ENCODE data around the gene SAPCD2. TPM values are rescaled to one million over a fixed set of nuclear protein-coding genes. Genes with fewer than 3 reads are reported as not detected.
A peak's percentile ranks its signal among the peaks of the same experiment; 100 is the strongest.

SAPCD2 gene
- total RNA-seq, 1 experiment from 2014 or later: 18.4 TPM

- no TSS peak for BruUV-seq (replicated peaks)
Measured at GRCh38 chr9:137045294-137046087, 24.9 kb downstream of the SAPCD2 start.

DNA sequence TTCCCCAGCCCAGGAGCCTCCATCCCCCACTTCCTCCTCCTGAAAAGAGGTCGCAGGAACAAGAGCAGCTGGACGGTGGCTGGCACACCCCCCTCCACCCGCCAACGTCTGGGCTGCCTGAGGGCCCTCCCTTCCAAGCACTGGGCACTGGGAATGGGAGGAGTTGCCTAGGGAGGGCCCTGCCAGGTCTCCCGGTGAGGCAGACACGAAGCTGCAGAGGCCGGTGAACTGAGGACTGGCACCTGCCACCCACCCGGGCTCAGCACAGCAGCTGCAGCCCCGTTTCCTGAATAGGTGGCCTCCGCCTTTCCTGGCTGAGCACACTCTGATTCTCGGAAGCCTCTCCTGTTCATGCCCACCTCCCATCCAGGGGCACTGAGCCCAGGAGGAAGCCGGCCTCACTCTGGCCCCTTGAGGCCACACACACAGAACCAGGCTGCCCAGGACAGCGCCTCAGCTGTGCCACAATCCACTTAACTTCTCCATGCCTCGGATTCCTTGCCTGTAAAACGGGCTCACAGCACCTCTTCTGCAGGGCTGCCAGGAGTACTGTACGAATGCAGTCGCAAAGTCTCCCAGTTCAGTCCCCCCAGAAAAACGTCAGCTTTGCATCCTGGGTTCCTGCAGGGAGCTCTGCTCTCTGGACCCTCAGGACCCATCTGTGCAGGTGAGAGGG, 25.7 kb downstream of the SAPCD2 start:
- ChIA-PET POLR2A (no interaction called here), CTCF (no interaction called here)
- intact Hi-C loops (cut with micrococcal nuclease; ENCODE audit: unreplicated experiment): no loop called here
- Histone ChIP-seq H3K4me1 (ENCODE audit: control insufficient read depth, insufficient read depth, low read length) (peaks cover 10% of the 10 kb centered on the region; the same call in 1 of the 2 replicates), H3K27me3 (ENCODE audit: control insufficient read depth, insufficient read depth, low read length) (no peaks in the 10 kb centered on the region), H3K4me3 (ENCODE audit: low read depth in 2 of 2, low read length in 2 of 2) (peak overlapping the region; percentile 52 to 54), H3K9me3 (ENCODE audit: control insufficient read depth, insufficient read depth, low read depth, low read length) (no peaks in the 10 kb centered on the region), H3K27ac (ENCODE audit: low read length) (no peak overlapping the region), H3K36me3 (ENCODE audit: control insufficient read depth, insufficient read depth, low read length) (no peaks in the 10 kb centered on the region)
- no TSS peak for BruUV-seq (replicated peaks)
- ATAC-seq: no peak
- TF ChIP-seq, protein P1, sequence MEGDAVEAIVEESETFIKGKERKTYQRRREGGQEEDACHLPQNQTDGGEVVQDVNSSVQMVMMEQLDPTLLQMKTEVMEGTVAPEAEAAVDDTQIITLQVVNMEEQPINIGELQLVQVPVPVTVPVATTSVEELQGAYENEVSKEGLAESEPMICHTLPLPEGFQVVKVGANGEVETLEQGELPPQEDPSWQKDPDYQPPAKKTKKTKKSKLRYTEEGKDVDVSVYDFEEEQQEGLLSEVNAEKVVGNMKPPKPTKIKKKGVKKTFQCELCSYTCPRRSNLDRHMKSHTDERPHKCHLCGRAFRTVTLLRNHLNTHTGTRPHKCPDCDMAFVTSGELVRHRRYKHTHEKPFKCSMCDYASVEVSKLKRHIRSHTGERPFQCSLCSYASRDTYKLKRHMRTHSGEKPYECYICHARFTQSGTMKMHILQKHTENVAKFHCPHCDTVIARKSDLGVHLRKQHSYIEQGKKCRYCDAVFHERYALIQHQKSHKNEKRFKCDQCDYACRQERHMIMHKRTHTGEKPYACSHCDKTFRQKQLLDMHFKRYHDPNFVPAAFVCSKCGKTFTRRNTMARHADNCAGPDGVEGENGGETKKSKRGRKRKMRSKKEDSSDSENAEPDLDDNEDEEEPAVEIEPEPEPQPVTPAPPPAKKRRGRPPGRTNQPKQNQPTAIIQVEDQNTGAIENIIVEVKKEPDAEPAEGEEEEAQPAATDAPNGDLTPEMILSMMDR (IDR thresholded peaks at IDR 0.05): no peak
- in situ Hi-C loops (cut with HindIII; ENCODE audit: low pct_unique_long_range_greater_than_20kb, low sequenced_read_pairs): no loop called here
- no peak for DNase-seq (ENCODE audit: low read depth, low spot score)

More at GRCh38 chr9:137045294-137046087, 24.9 kb downstream of the SAPCD2 start:
- intact Hi-C loops (cut with micrococcal nuclease; ENCODE audit: unreplicated experiment): loop anchor here (1.0 kb wide), 1 partner anchor 19 kb away; no protein-coding TSS in a partner anchor
- ATAC-seq (peak; percentile 32), DNase-seq (ENCODE audit: low read depth, low spot score) (no peak)
- H3K9me3 ChIP-seq (ENCODE audit: control insufficient read depth, insufficient read depth, low read depth, low read length): no peaks in the 10 kb centered on the region
- POLR2A ChIA-PET: no interaction called here
- TF ChIP-seq REST (IDR thresholded peaks at IDR 0.05; ENCODE audit: insufficient read depth in 1 of 2, low read depth in 2 of 2, low read length in 1 of 2): no peak
- TF ChIP-seq SIN3A (IDR thresholded peaks at IDR 0.05; ENCODE audit: borderline replicate concordance, insufficient read depth, low read depth, low read length): no peak
- no peak for TF ChIP-seq POLR2AphosphoS5 (IDR thresholded peaks at IDR 0.05; ENCODE audit: low read depth, low read length)
- TF ChIP-seq, protein P1 (IDR thresholded peaks at IDR 0.05): no peak
- TF ChIP-seq TCF7L2 (IDR thresholded peaks at IDR 0.05; ENCODE audit: low read depth, low read length): no peak
- H3K4me1 ChIP-seq (ENCODE audit: control insufficient read depth, insufficient read depth, low read length): peaks cover 10% of the 10 kb centered on the region; the same call in 1 of the 2 replicates
- no peak overlapping the region for H3K27ac ChIP-seq (ENCODE audit: low read length)
- H3K27me3 ChIP-seq (ENCODE audit: control insufficient read depth, insufficient read depth, low read length): no peaks in the 10 kb centered on the region
- CTCF ChIA-PET: interaction anchor here (1.4 kb wide), 1 partner anchor 22 kb away, joined by 9 read pairs; no protein-coding TSS in a partner anchor
- in situ Hi-C loops (cut with HindIII; ENCODE audit: low pct_unique_long_range_greater_than_20kb, low sequenced_read_pairs): no loop called here
- no peaks in the 10 kb centered on the region for H3K36me3 ChIP-seq (ENCODE audit: control insufficient read depth, insufficient read depth, low read length)
- peak overlapping the region; percentile 54 to 62 for H3K4me3 ChIP-seq (ENCODE audit: low read depth in 2 of 2, low read length in 2 of 2)
